Left forelimb (tissue), 1 donor: ENCODE data around the gene RAPGEF3.

Experiments
- DNase-seq: peaks from one replicate; pipeline ENCODE4 v3.0.0-alpha.2; 2018; ENCODE audit warnings: low spot score

Gene RAPGEF3

GRCh38 chr12:47743311-47743860 lies 15.3 kb downstream of the RAPGEF3 start:
- no peak for DNase-seq

- no peak for DNase-seq
Measured at GRCh38 chr12:47742253-47742825, 16.3 kb downstream of the RAPGEF3 start.

GRCh38 chr12:47741340-47741703 lies 17.4 kb downstream of the RAPGEF3 start:
- peak; percentile 75 for DNase-seq

GRCh38 chr12:47740606-47741339 lies 17.9 kb downstream of the RAPGEF3 start:
- no peak for DNase-seq

- DNase-seq: no peak
Measured at GRCh38 chr12:47739979-47740378, 18.7 kb downstream of the RAPGEF3 start.

- DNase-seq: no peak
Measured at GRCh38 chr12:47739297-47739696, 19.4 kb downstream of the RAPGEF3 start.

GRCh38 chr12:47737936-47738594 lies 20.6 kb downstream of the RAPGEF3 start:
- no peak for DNase-seq

- peak; percentile 77 for DNase-seq
Measured at GRCh38 chr12:47736877-47737676, 21.6 kb downstream of the RAPGEF3 start.

GRCh38 chr12:47736216-47736615 lies 22.5 kb downstream of the RAPGEF3 start:
- no peak for DNase-seq

GRCh38 chr12:47735649-47736048 lies 23.0 kb downstream of the RAPGEF3 start:
- no peak for DNase-seq

GRCh38 chr12:47734725-47735480 lies 23.8 kb downstream of the RAPGEF3 start:
- no peak for DNase-seq

GRCh38 chr12:47733142-47733541 lies 25.5 kb downstream of the RAPGEF3 start:
- no peak for DNase-seq

- DNase-seq: no peak
Measured at GRCh38 chr12:47732504-47732903, 26.2 kb downstream of the RAPGEF3 start.

GRCh38 chr12:47731723-47732122 lies 27.0 kb downstream of the RAPGEF3 start:
- no peak for DNase-seq

GRCh38 chr12:47730341-47730744 lies 28.3 kb downstream of the RAPGEF3 start:
- no peak for DNase-seq

GRCh38 chr12:47729233-47729632 lies 29.4 kb downstream of the RAPGEF3 start:
- no peak for DNase-seq

GRCh38 chr12:47725893-47726292 lies 32.8 kb downstream of the RAPGEF3 start:
- no peak for DNase-seq

- no peak for DNase-seq
Measured at GRCh38 chr12:47725091-47725772, 33.4 kb downstream of the RAPGEF3 start, which contains the start of gene ENDOU. Gene ENDOU (minus strand): TSS chr12:47725490. CDS start chr12:47725413, 77 bp downstream.

- peak; percentile 59 for DNase-seq
Measured at GRCh38 chr12:47722941-47723631, 35.6 kb downstream of the RAPGEF3 start.
